GM12878 (cell line): ENCODE results near the gene SNX11. TPM values are rescaled to one million over a fixed set of nuclear protein-coding genes. Genes with fewer than 3 reads are reported as not detected.

Source experiments
- ATAC-seq: fragments of 200-7000 bp; cut with Tn5 transposase; 3 replicates; pipeline ENCODE4 v1.9.1; 2020; ENCODE audit warnings: mild to moderate bottlenecking, moderate library complexity
- BruUV-seq: library from RNA; stranded (reverse); fragments of 400-500 nt; replicated peaks from 2 replicates; lab custom pipeline; 2021; lab: Mats Ljungman, UMichigan
- CTCF ChIA-PET: fragments of 300-600 bp; sonication (Branson Sonifier 250); formaldehyde crosslinking; extraction: SDS; loops from one replicate; lab custom pipeline; 2021; ENCODE audit warnings: inconsistent platforms; lab: Yijun Ruan, JAX
- POLR2A ChIA-PET: fragments of 350-600 bp; formaldehyde crosslinking; extraction: SDS; loops from one replicate; lab custom pipeline; 2021; ENCODE audit warnings: inconsistent platforms; lab: Charles Lee
- RAD21 ChIA-PET: fragments of 300-600 bp; sonication (Branson Sonifier 250); formaldehyde crosslinking; loops from one replicate; lab custom pipeline; 2023; ENCODE audit warnings: antibody characterized with exemption; ENCODE audit not compliant: unreplicated experiment; lab: Charles Lee
- SMC1A ChIA-PET: fragments of 300-600 bp; sonication (Branson Sonifier 250); formaldehyde crosslinking; loops from one replicate; lab custom pipeline; 2023; ENCODE audit not compliant: unreplicated experiment, uncharacterized antibody; lab: Charles Lee
- DNase-seq: peaks from one replicate; pipeline ENCODE4 v3.0.0-alpha.2; 2011; ENCODE audit warnings: low read depth, low spot score
- FAIRE-seq: peaks from 3 replicates; lab custom pipeline; 2011; peaks lifted over from hg19 to GRCh38; lab: Jason Lieb, UNC
- H2AFZ ChIP-seq: 2 replicates; pipeline ENCODE4 v1.6.0; 2011; ENCODE audit warnings: low read depth, low read length, control low read depth; ENCODE audit not compliant: control insufficient read depth
- H3K27ac ChIP-seq: 2 replicates; pipeline ENCODE4 v1.5.1; 2011; ENCODE audit warnings: control low read depth; ENCODE audit not compliant: control insufficient read depth, insufficient read depth
- H3K27me3 ChIP-seq, 2 experiments: replicated peaks in 1 of 2; 2 replicates each; pipeline versions ENCODE4 v1.6.0 to v1.6.1; 2011; ENCODE audit warnings: low read length in 1 of 2; ENCODE audit not compliant: control insufficient read depth in 2 of 2, insufficient read depth in 2 of 2
- H3K36me3 ChIP-seq, 2 experiments: 2 replicates each; pipeline ENCODE4 v1.5.1; 2011; ENCODE audit warnings: low read length in 1 of 2; ENCODE audit not compliant: control insufficient read depth in 2 of 2, insufficient read depth in 2 of 2
- H3K4me1 ChIP-seq: 2 replicates; pipeline ENCODE4 v1.6.1; 2011; ENCODE audit warnings: mild to moderate bottlenecking, low read length, moderate library complexity, mixed read lengths; ENCODE audit not compliant: control insufficient read depth, insufficient read depth
- H3K4me2 ChIP-seq: 2 replicates; pipeline ENCODE4 v1.6.0; 2011; ENCODE audit warnings: control low read depth; ENCODE audit not compliant: control insufficient read depth, insufficient read depth
- H3K4me3 ChIP-seq: fragments of 200-600 bp; sonication (generic); 2 replicates; pipeline ENCODE4 v1.5.1; 2016
- H3K79me2 ChIP-seq: 2 replicates; pipeline ENCODE4 v1.6.0; 2011; ENCODE audit warnings: low read length; ENCODE audit not compliant: control insufficient read depth, insufficient read depth
- H3K9ac ChIP-seq: 2 replicates; pipeline ENCODE4 v1.8.0; 2011; ENCODE audit warnings: low read length, control low read depth, mixed read lengths; ENCODE audit not compliant: control insufficient read depth, insufficient read depth
- H3K9me3 ChIP-seq: replicated peaks from 3 replicates; pipeline ENCODE4 v1.5.1; 2011; ENCODE audit warnings: mild to moderate bottlenecking, low read length; ENCODE audit not compliant: control insufficient read depth, insufficient read depth
- H4K20me1 ChIP-seq: 2 replicates; pipeline ENCODE4 v1.6.0; 2011; ENCODE audit not compliant: control insufficient read depth, insufficient read depth
- FOS ChIP-seq: IDR thresholded peaks from 3 replicates; pipeline ENCODE4 v1.6.1; 2011; ENCODE audit warnings: borderline replicate concordance; ENCODE audit not compliant: insufficient read length; ENCODE audit errors: extremely low read depth
- NFYB ChIP-seq: IDR thresholded peaks from 2 replicates; pipeline ENCODE4 v1.6.1; 2011; ENCODE audit warnings: low read depth, mild to moderate bottlenecking, low read length, improper control_type of control experiment, moderate library complexity; ENCODE audit not compliant: insufficient read depth
- RB1 ChIP-seq: fragments of 450-650 bp; formaldehyde crosslinking; IDR thresholded peaks from 2 replicates; pipeline ENCODE4 v1.6.1; 2017; ENCODE audit warnings: mild to moderate bottlenecking, borderline replicate concordance
- SP1 ChIP-seq: IDR thresholded peaks from one replicate; pipeline ENCODE4 v1.6.1; 2011; ENCODE audit warnings: low read depth, low read length
- SREBF1 ChIP-seq: IDR thresholded peaks from 2 replicates; pipeline ENCODE4 v1.6.1; 2012; ENCODE audit warnings: mild to moderate bottlenecking, low read length
- WGBS: methylation state at CpG from one replicate; pipeline ENCODE4 v1.1.6; 2016; ENCODE audit warnings: low lambda C conversion rate; ENCODE audit not compliant: insufficient replicate concordance, insufficient coverage; ENCODE audit errors: missing lambda C conversion rate; 5-methylcytosine and 5-hydroxymethylcytosine counted together
- in situ Hi-C: fragments of 300-500 bp; cut with MboI; formaldehyde crosslinking; loops from 9 replicates; pipeline ENCODE4 v1.14.3; 2018; ENCODE audit warnings: mixed read lengths
- intact Hi-C: fragments of 100-400 bp; cut with micrococcal nuclease; formaldehyde crosslinking; loops from one replicate; pipeline ENCODE4 v1.14.2; 2022; ENCODE audit not compliant: unreplicated experiment
- polyA plus RNA-seq, 11 experiments: library from polyadenylated mRNA; depleted of rRNA in 4 of 11; unstranded in 6 of 11; stranded (reverse) in 5 of 11; fragments of >200 nt; fragmentation: Nextera tagmentation in 4 of 11; fragmentation: Illumina TruSeq in 1 of 11; extraction: Ambion mirVana in 4 of 11; extraction: Trizol in 1 of 11; gene quantifications; 1 replicate in 1 of 11; 2 replicates in 10 of 11; pipeline versions ENCODE4 v1.2.1 to v1.2.3, GENCODE V29; 2011 to 2016; ENCODE audit warnings: inconsistent platforms in 2 of 11, missing spikeins in 2 of 11, low read depth in 1 of 11
- total RNA-seq, 4 experiments: library from RNA; depleted of rRNA in 3 of 4; stranded (reverse); fragments of >200 nt in 3 of 4; fragmentation: Illumina TruSeq in 1 of 4; extraction: Trizol in 1 of 4; gene quantifications; 2 replicates each; pipeline versions ENCODE4 v1.2.1 to v1.2.3, GENCODE V29; 2013 to 2021
- TF ChIP-seq, protein P1 (sequence below): fragments of 450-650 bp; IDR thresholded peaks from 2 replicates; pipeline ENCODE4 v1.6.1; 2017; ENCODE audit warnings: mild to moderate bottlenecking

SNX11 gene
- total and polyA plus RNA-seq, 10 of the 15 experiments (the other 5 are each of a cell fraction or from before 2014, with no cell fraction given), result 34.2 to 127 (median 61.8) TPM

DNA sequence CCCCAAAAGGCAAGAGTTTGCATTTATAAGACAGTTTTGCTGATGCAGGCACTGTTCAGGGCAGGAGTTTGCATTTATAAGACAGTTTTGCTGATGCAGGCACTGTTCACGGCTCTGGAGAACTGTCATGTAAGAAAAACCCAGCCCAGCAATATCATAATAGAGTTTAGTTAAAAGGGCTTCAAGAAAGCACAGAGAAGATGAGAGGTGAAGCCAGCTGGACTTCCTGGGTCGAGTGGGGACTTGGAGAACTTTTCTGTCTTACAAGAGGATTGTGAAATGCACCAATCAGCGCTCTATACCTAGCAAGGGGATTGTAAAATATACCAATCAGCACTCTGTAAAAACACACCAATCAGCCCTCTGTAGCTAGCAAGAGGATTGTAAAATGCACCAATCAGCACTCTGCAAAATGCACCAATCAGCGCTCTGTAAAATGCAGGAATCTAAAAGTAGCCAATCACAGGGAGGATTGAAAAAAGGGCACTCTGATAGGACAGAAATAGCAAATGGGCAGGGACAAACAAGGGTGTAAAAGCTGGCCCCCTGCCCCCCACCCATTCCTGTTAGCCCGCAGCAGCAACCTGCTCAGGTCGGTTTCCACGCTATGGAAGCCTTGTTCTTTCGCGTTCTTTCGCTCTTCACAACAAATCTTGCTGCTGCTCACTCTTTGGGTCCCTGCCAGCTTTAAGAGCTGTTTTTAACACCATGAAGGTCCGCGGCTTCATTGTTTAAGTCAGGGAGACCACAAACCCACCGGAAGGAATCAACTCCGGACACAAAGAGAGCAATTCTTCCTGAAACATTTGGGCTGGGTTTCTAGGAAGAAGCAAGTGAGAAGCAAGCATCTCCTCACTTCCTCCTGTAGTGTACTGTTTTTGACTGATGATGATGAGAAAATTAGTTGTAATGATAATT is 4.5 kb upstream of the SNX11 start:
- H3K4me2 ChIP-seq, result no peak overlapping the region
- ATAC-seq (no peak), DNase-seq (no peak), FAIRE-seq (no peak)
- intact Hi-C loops, result no loop called here
- no peak overlapping the region for H3K27ac ChIP-seq
- peaks cover 3% of the 10 kb centered on the region; the same call in 2 of the 3 replicates for H3K9me3 ChIP-seq
- 89% methylated on average over 14 of the region's 14 CpGs for WGBS
- POLR2A ChIA-PET, result interaction anchor here (0.5 to 4.1 kb wide), 4 partner anchors 10 to 48 kb away, joined by 3 to 32 read pairs (median 6); no protein-coding TSS in a partner anchor
- RAD21 ChIA-PET, result interaction anchor here (9.5 kb wide), 1 partner anchor 9 kb away, joined by 113 read pairs; no protein-coding TSS in a partner anchor
- no peak for TF ChIP-seq SREBF1
- TF ChIP-seq, protein P1, sequence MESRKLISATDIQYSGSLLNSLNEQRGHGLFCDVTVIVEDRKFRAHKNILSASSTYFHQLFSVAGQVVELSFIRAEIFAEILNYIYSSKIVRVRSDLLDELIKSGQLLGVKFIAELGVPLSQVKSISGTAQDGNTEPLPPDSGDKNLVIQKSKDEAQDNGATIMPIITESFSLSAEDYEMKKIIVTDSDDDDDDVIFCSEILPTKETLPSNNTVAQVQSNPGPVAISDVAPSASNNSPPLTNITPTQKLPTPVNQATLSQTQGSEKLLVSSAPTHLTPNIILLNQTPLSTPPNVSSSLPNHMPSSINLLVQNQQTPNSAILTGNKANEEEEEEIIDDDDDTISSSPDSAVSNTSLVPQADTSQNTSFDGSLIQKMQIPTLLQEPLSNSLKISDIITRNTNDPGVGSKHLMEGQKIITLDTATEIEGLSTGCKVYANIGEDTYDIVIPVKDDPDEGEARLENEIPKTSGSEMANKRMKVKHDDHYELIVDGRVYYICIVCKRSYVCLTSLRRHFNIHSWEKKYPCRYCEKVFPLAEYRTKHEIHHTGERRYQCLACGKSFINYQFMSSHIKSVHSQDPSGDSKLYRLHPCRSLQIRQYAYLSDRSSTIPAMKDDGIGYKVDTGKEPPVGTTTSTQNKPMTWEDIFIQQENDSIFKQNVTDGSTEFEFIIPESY, result peak; percentile 85; the same call in 1 of the 2 replicates
- TF ChIP-seq RB1, result no peak
- peak; percentile 17 for TF ChIP-seq FOS
- TF ChIP-seq NFYB, result peak; percentile 64
- peak; percentile 68 for TF ChIP-seq SP1
- CTCF ChIA-PET, result interaction anchor here (0.6 to 33.4 kb wide), 5 partner anchors 6 to 701 kb away, joined by 3 to 525 read pairs (median 4); partner anchors contain the start of gene SNX11
- H2AFZ ChIP-seq, result peak overlapping the region; percentile 24
- no TSS peak for BruUV-seq
- no peaks in the 10 kb centered on the region for H3K27me3 ChIP-seq
- in situ Hi-C loops, result no loop called here
- H3K4me1 ChIP-seq, result peaks cover 16% of the 10 kb centered on the region
- SMC1A ChIA-PET, result interaction anchor here (1.0 to 9.5 kb wide), 4 partner anchors 9 to 206 kb away, joined by 3 to 66 read pairs (median 4); no protein-coding TSS in a partner anchor
- no peaks in the 10 kb centered on the region for H3K36me3 ChIP-seq
- no peaks in the 10 kb centered on the region for H4K20me1 ChIP-seq
- H3K4me3 ChIP-seq, result no peak overlapping the region
- H3K9ac ChIP-seq, result no peak overlapping the region
- H3K79me2 ChIP-seq, result peaks cover 31% of the 10 kb centered on the region
